Natural killer cell (primary cell): ENCODE results near the gene PIRT. TPM values are rescaled to one million over a fixed set of nuclear protein-coding genes. Genes with fewer than 3 reads are reported as not detected.

Experiments used
- ATAC-seq, 3 donors: fragments of 150-1000 bp in 2 of 3; fragments of 200-7000 bp in 1 of 3; cut with Tn5 transposase; 1 replicate in 1 of 3; 2 replicates in 2 of 3; pipeline ENCODE4 v1.10.0; 2021; ENCODE audit warnings: mild to moderate bottlenecking in 2 of 3, moderate library complexity in 2 of 3
- DNase-seq, 2 donors: peaks; one replicate each; pipeline versions ENCODE4 v3.0.0 to v3.0.0-alpha.2; 2013 to 2021; ENCODE audit warnings: mixed read lengths in 1 of 2
- H3K27ac ChIP-seq: one replicate; pipeline ENCODE4 v1.5.1; 2013; ENCODE audit warnings: mild to moderate bottlenecking, low read length
- H3K27me3 ChIP-seq: one replicate; pipeline ENCODE4 v1.6.1; 2013; ENCODE audit warnings: low read length; ENCODE audit not compliant: control insufficient read depth, insufficient read depth
- H3K36me3 ChIP-seq: one replicate; pipeline ENCODE4 v1.6.1; 2013; ENCODE audit warnings: low read length; ENCODE audit not compliant: control insufficient read depth, insufficient read depth
- H3K4me1 ChIP-seq: one replicate; pipeline ENCODE4 v1.6.1; 2013; ENCODE audit warnings: low read length; ENCODE audit not compliant: control insufficient read depth, insufficient read depth
- H3K4me3 ChIP-seq: one replicate; pipeline ENCODE4 v1.5.1; 2013; ENCODE audit warnings: low read length
- H3K9me3 ChIP-seq: one replicate; pipeline ENCODE4 v1.6.1; 2013; ENCODE audit warnings: low read length; ENCODE audit not compliant: control insufficient read depth, insufficient read depth
- H3K27ac Mint-ChIP-seq, 2 donors: one replicate each; pipeline ENCODE4 v1.8.0; 2022; ENCODE audit warnings: mild to moderate bottlenecking in 2 of 2, mixed read lengths in 2 of 2, moderate library complexity in 1 of 2
- H3K27me3 Mint-ChIP-seq, 2 donors: one replicate each; pipeline ENCODE4 v1.8.0; 2022; ENCODE audit warnings: low read depth in 2 of 2, mixed read lengths in 2 of 2
- H3K36me3 Mint-ChIP-seq: one replicate; pipeline ENCODE4 v1.8.0; 2022; ENCODE audit warnings: mixed read lengths
- H3K4me1 Mint-ChIP-seq, 2 donors: one replicate each; pipeline ENCODE4 v1.8.0; 2022; ENCODE audit warnings: mixed read lengths in 2 of 2
- H3K4me3 Mint-ChIP-seq: one replicate; pipeline ENCODE4 v1.8.0; 2022; ENCODE audit warnings: mild to moderate bottlenecking, moderate library complexity, mixed read lengths
- H3K9me3 Mint-ChIP-seq, 2 donors: one replicate each; pipeline ENCODE4 v1.8.0; 2022; ENCODE audit warnings: mixed read lengths in 2 of 2
- CTCF ChIP-seq: fragments of 200-600 bp; IDR thresholded peaks from one replicate; pipeline ENCODE4 v1.8.0; 2022; ENCODE audit warnings: antibody characterized with exemption
- WGBS: methylation state at CpG from one replicate; pipeline ENCODE4 v1.1.7; 2013; ENCODE audit warnings: missing lambda C conversion rate; ENCODE audit not compliant: insufficient coverage; 5-methylcytosine and 5-hydroxymethylcytosine counted together
- intact Hi-C: fragments of 100-400 bp; cut with micrococcal nuclease; formaldehyde crosslinking; loops from one replicate; pipeline ENCODE4 v1.14.2; 2022
- total RNA-seq, 4 donors: library from RNA; stranded (reverse); fragments of 120-200 nt in 1 of 4; gene quantifications; one replicate each; pipeline versions ENCODE4 v1.2.3 to v1.2.4, GENCODE V29; 2013 to 2022

PIRT gene
- total RNA-seq, 3 donors from 2014 or later (not counting 1 experiment from before 2014, with no cell fraction given) = not detected

GRCh38 chr17:10787306-10788045, 50.4 kb downstream of the PIRT start:
- Histone ChIP-seq H3K36me3 (no peaks in the 10 kb centered on the region), H3K4me3 (no peak overlapping the region), H3K27ac (no peak overlapping the region), H3K9me3 (no peaks in the 10 kb centered on the region), H3K27me3 (no peaks in the 10 kb centered on the region), H3K4me1 (peaks cover 6% of the 10 kb centered on the region)
- Mint-ChIP-seq H3K4me3 (no peak overlapping the region), H3K27me3 (peaks cover 14% of the 10 kb centered on the region in 2 donors), H3K4me1 (no peaks in the 10 kb centered on the region), H3K9me3 (peaks cover 0 to 4% of the 10 kb centered on the region in 2 donors), H3K27ac (no peak overlapping the region), H3K36me3 (no peaks in the 10 kb centered on the region)
- no peak for TF ChIP-seq CTCF
- 96% methylated on average over 5 of the region's 5 CpGs for WGBS
- intact Hi-C loops = no loop called here
- ATAC-seq = no peak
- DNase-seq = no peak

GRCh38 chr17:10785295-10785694, 52.6 kb downstream of the PIRT start:
- no CpG with 5 or more reads among the region's 2 CpGs for WGBS
- Mint-ChIP-seq H3K27me3 (peaks cover 14% of the 10 kb centered on the region in 2 donors), H3K9me3 (peaks cover 0 to 4% of the 10 kb centered on the region in 2 donors), H3K36me3 (no peaks in the 10 kb centered on the region), H3K4me1 (no peaks in the 10 kb centered on the region), H3K4me3 (no peak overlapping the region), H3K27ac (no peak overlapping the region)
- intact Hi-C loops = no loop called here
- no peaks in the 10 kb centered on the region for H3K9me3 ChIP-seq
- DNase-seq = no peak
- no peaks in the 10 kb centered on the region for H3K36me3 ChIP-seq
- no peak overlapping the region for H3K27ac ChIP-seq
- H3K4me1 ChIP-seq = no peaks in the 10 kb centered on the region
- TF ChIP-seq CTCF = no peak
- ATAC-seq = no peak
- H3K4me3 ChIP-seq = no peak overlapping the region
- no peaks in the 10 kb centered on the region for H3K27me3 ChIP-seq

- ATAC-seq (no peak), DNase-seq (no peak)
- H3K27me3 ChIP-seq = no peaks in the 10 kb centered on the region
- H3K27ac ChIP-seq = no peak overlapping the region
- Mint-ChIP-seq H3K4me3 (no peak overlapping the region), H3K9me3 (peaks cover 0 to 4% of the 10 kb centered on the region in 2 donors), H3K36me3 (no peaks in the 10 kb centered on the region), H3K4me1 (no peaks in the 10 kb centered on the region), H3K27me3 (peaks cover 7 to 19% of the 10 kb centered on the region in 2 donors), H3K27ac (no peak overlapping the region)
- H3K4me3 ChIP-seq = no peak overlapping the region
- no peaks in the 10 kb centered on the region for H3K9me3 ChIP-seq
- no peaks in the 10 kb centered on the region for H3K4me1 ChIP-seq
- WGBS = 56% methylated on average over 1 of the region's 2 CpGs
- no peak for TF ChIP-seq CTCF
- no peaks in the 10 kb centered on the region for H3K36me3 ChIP-seq
- intact Hi-C loops = no loop called here
These were observed 58.3 kb downstream of the PIRT start for GRCh38 chr17:10779609-10780008.

DNA sequence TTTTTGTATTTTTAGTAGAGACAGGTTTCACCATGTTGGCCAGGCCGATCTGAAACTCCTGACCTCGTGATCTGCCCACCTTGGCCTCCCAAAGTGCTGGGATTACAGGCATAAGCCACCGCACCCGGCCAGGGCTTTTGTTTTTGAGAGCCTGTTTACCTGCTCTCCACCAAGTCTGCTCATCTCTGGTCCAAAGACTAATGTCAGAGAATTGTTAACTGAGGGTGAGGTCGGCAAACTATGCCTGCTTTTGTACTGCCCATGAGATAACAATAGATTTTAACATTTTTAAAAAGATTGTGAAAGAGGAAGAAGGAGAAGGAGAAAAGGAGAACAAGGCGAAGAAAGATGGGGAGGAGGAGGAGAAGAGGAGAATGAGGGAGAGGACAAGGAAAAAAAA, 60.0 kb downstream of the PIRT start:
- Histone ChIP-seq H3K36me3 (no peaks in the 10 kb centered on the region), H3K4me1 (no peaks in the 10 kb centered on the region), H3K27me3 (no peaks in the 10 kb centered on the region), H3K9me3 (no peaks in the 10 kb centered on the region), H3K4me3 (no peak overlapping the region), H3K27ac (no peak overlapping the region)
- no peak for TF ChIP-seq CTCF
- peaks cover 3 to 5% of the 10 kb centered on the region in 2 donors for H3K27me3 Mint-ChIP-seq
- H3K4me3 Mint-ChIP-seq = no peak overlapping the region
- peaks cover 0 to 4% of the 10 kb centered on the region in 2 donors for H3K9me3 Mint-ChIP-seq
- H3K4me1 Mint-ChIP-seq = no peaks in the 10 kb centered on the region
- 82% methylated on average over 6 of the region's 6 CpGs for WGBS
- H3K27ac Mint-ChIP-seq = no peak overlapping the region
- intact Hi-C loops = no loop called here
- no peak for DNase-seq
- H3K36me3 Mint-ChIP-seq = no peaks in the 10 kb centered on the region
- no peak for ATAC-seq
